Loucy (cell line): ENCODE data around the gene LMO7.

Source experiments
- H2AFZ ChIP-seq: fragments of 200-600 bp; sonication (generic); 2 replicates; pipeline ENCODE4 v1.6.0; 2016; ENCODE audit warnings: antibody characterized with exemption, mild to moderate bottlenecking, low read length, moderate library complexity
- H3F3A ChIP-seq: fragments of 200-600 bp; 2 replicates; pipeline ENCODE4 v1.6.0; 2016; ENCODE audit warnings: antibody characterized with exemption, low read depth, mild to moderate bottlenecking
- H3K27me3 ChIP-seq: fragments of 200-600 bp; sonication (generic); 2 replicates; pipeline ENCODE4 v1.6.1; 2014; ENCODE audit warnings: low read length, mild to moderate bottlenecking; ENCODE audit not compliant: insufficient read depth, poor library complexity, severe bottlenecking
- H3K36me3 ChIP-seq: fragments of 200-600 bp; sonication (generic); 2 replicates; pipeline ENCODE4 v1.6.1; 2016; ENCODE audit warnings: low read length; ENCODE audit not compliant: insufficient read depth
- H3K4me1 ChIP-seq: fragments of 200-600 bp; sonication (generic); 2 replicates; pipeline ENCODE4 v1.5.1; 2014; ENCODE audit warnings: low read length, mild to moderate bottlenecking; ENCODE audit not compliant: insufficient read depth, poor library complexity, severe bottlenecking
- H3K4me2 ChIP-seq: fragments of 200-600 bp; sonication (generic); 2 replicates; pipeline ENCODE4 v1.6.0; 2014; ENCODE audit warnings: antibody characterized with exemption, low read length, low read depth, mild to moderate bottlenecking; ENCODE audit not compliant: poor library complexity, severe bottlenecking
- H3K4me3 ChIP-seq: fragments of 200-600 bp; sonication (generic); 2 replicates; pipeline ENCODE4 v1.5.1; 2014; ENCODE audit warnings: low read length, mild to moderate bottlenecking, mixed read lengths; ENCODE audit not compliant: poor library complexity, severe bottlenecking
- H3K79me2 ChIP-seq: fragments of 200-600 bp; sonication (generic); 2 replicates; pipeline ENCODE4 v1.6.1; 2014; ENCODE audit warnings: low read length; ENCODE audit not compliant: insufficient read depth
- H3K9ac ChIP-seq: fragments of 200-600 bp; sonication (generic); 2 replicates; pipeline ENCODE4 v1.6.0; 2014; ENCODE audit warnings: mild to moderate bottlenecking, low read depth, low read length, moderate library complexity; ENCODE audit not compliant: poor library complexity, severe bottlenecking
- H3K9me2 ChIP-seq: fragments of 200-600 bp; sonication (generic); replicated peaks from 2 replicates; pipeline ENCODE4 v1.6.1; 2016; ENCODE audit warnings: low read depth, low read length, mixed read lengths
- H3K9me3 ChIP-seq: fragments of 200-600 bp; sonication (generic); 2 replicates; pipeline ENCODE4 v1.6.1; 2014; ENCODE audit warnings: mild to moderate bottlenecking, antibody characterized with exemption, low read length, low read depth; ENCODE audit not compliant: insufficient read depth
- H4K20me1 ChIP-seq: fragments of 200-600 bp; sonication (generic); 2 replicates; pipeline ENCODE4 v1.6.0; 2014; ENCODE audit warnings: antibody characterized with exemption, low read length, mild to moderate bottlenecking; ENCODE audit not compliant: insufficient read depth, poor library complexity, severe bottlenecking
- CTCF ChIP-seq: fragments of 200-600 bp; sonication (generic); conservative IDR thresholded peaks from 2 replicates; pipeline ENCODE4 v1.5.1; 2014; ENCODE audit warnings: mild to moderate bottlenecking, antibody characterized with exemption, low read length
- EZH2phosphoT487 ChIP-seq: fragments of 200-600 bp; IDR thresholded peaks from 2 replicates; pipeline ENCODE4 v1.6.1; 2018; ENCODE audit warnings: antibody characterized with exemption, mild to moderate bottlenecking, moderate library complexity, borderline replicate concordance

The LMO7 gene

GRCh38 chr13:75882261-75882660 lies 246.1 kb downstream of the LMO7 start:
- Histone ChIP-seq H3K36me3 (no peaks in the 10 kb centered on the region), H3F3A (no peaks in the 10 kb centered on the region), H2AFZ (no peak overlapping the region), H3K27me3 (no peaks in the 10 kb centered on the region), H3K9me2 (no peaks in the 10 kb centered on the region), H3K9ac (no peak overlapping the region), H3K79me2 (no peaks in the 10 kb centered on the region), H3K4me1 (no peaks in the 10 kb centered on the region), H3K4me3 (no peak overlapping the region), H3K4me2 (no peak overlapping the region), H4K20me1 (no peaks in the 10 kb centered on the region), H3K9me3 (no peaks in the 10 kb centered on the region)
- TF ChIP-seq EZH2phosphoT487 (no peak), CTCF (no peak)

GRCh38 chr13:75889427-75889826 lies 253.3 kb downstream of the LMO7 start:
- H3K9ac ChIP-seq, result no peak overlapping the region

GRCh38 chr13:75895168-75895567 lies 259.0 kb downstream of the LMO7 start:
- H3K9me3 ChIP-seq, result no peaks in the 10 kb centered on the region
- H3K9me2 ChIP-seq, result no peaks in the 10 kb centered on the region
- H3K27me3 ChIP-seq, result no peaks in the 10 kb centered on the region
- TF ChIP-seq EZH2phosphoT487 (no peak), CTCF (no peak)
- H3K4me3 ChIP-seq, result no peak overlapping the region
- no peaks in the 10 kb centered on the region for H3K36me3 ChIP-seq
- H2AFZ ChIP-seq, result no peak overlapping the region
- H3K79me2 ChIP-seq, result no peaks in the 10 kb centered on the region
- no peak overlapping the region for H3K4me2 ChIP-seq
- no peak overlapping the region for H3K9ac ChIP-seq
- no peaks in the 10 kb centered on the region for H3F3A ChIP-seq
- no peaks in the 10 kb centered on the region for H3K4me1 ChIP-seq
- no peaks in the 10 kb centered on the region for H4K20me1 ChIP-seq

More at GRCh38 chr13:75889427-75889826, 253.3 kb downstream of the LMO7 start:
- no peaks in the 10 kb centered on the region for H3K79me2 ChIP-seq
- no peaks in the 10 kb centered on the region for H3K36me3 ChIP-seq
- no peak overlapping the region for H2AFZ ChIP-seq
- H3K9me3 ChIP-seq, result no peaks in the 10 kb centered on the region
- TF ChIP-seq CTCF (no peak), EZH2phosphoT487 (no peak)
- no peaks in the 10 kb centered on the region for H3F3A ChIP-seq
- no peaks in the 10 kb centered on the region for H4K20me1 ChIP-seq
- no peak overlapping the region for H3K4me3 ChIP-seq
- H3K9me2 ChIP-seq, result no peaks in the 10 kb centered on the region
- H3K4me1 ChIP-seq, result no peaks in the 10 kb centered on the region
- no peak overlapping the region for H3K4me2 ChIP-seq
- no peaks in the 10 kb centered on the region for H3K27me3 ChIP-seq
